GM19455 (cell line): Measurements from ENCODE around the gene NR2F1-AS1.

ENCODE experiments used
- ATAC-seq: cut with Tn5 transposase; IDR thresholded peaks from one replicate; pipeline ENCODE4 v1.9.1; 2021; ENCODE audit not compliant: unreplicated experiment

NR2F1-AS1 gene

DNA sequence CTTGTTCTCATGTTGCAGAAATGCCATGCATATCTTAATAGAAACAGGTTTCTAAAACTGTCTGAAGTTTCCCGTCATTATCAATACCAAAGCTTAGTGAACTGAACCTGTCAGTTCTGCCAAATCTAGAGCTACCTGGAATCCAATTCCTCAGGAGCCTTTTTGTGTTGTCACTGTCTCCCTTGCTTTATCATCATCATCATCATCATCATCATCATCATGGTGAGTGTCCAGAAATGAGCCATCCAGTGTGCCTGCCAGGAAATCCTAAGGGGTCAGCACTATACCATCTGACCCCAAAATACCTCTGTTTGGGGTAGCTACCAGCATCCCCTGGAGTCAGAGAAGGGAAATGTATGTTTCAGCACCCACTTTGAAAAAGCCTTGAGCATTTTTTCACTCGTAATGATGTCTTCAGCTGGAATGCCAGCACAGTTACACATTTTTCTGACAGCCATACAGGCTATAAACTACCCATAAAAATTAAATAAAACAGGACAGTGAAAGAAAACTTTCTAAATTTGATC is 150.3 kb downstream of the NR2F1-AS1 start:
- ATAC-seq: no peak

GRCh38 chr5:93430118-93430517 is 150.9 kb downstream of the NR2F1-AS1 start:
- no peak for ATAC-seq

DNA sequence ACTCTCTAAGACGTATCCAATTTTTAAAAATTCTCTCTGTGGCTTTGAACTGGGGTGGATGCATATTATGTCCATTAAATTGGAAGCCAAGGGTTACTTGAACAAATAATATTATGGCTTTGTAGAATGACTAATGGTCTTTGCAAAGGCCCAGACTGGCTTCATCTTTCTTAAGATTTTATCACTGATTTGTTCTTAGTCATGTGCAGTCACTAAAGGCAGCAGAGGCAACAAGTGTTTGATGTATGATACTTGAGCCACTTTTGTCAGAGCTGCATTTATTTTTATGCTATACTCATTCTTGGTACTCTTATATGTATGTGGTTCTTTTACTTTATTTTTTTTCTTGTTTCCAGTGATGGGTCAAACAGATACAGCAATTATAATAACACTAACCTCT is 152.2 kb downstream of the NR2F1-AS1 start:
- no peak for ATAC-seq

DNA sequence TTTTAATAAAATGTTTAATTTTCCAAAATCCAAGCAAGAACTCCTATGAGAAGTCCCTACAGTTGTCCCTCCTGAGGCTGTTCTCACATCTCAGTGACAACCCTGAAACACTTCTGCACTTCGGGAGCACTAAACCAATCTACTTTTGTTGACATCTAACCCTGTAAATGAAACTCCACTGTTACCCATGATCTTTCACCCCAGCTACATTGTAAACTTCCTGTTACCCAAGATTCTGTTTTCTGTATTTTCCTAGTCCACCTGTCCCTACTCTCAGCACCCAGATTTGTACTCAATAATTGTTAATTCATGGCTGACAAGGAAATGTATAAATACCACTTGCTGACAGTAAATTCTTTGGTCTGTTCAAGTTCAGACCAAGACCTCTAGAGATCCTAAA is 153.7 kb downstream of the NR2F1-AS1 start:
- ATAC-seq: no peak

DNA sequence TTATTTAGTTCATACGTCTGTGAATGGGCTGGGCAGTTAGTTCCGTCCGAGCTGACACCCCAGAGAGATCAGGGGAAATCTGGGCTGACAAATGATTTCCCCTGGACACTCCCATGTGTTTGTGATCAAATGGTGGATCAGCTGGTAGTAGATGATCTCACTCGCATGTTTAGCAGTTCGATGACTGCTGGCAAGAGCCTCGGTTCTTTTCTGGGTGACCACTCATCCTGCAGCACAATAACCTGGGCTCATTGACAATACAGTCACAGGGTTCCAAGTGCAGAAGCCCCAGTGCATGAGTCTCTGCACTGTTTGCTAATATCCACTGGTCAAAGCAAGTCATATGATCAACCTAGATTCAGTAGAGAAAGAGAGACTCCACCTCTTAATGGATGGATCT is 155.9 kb downstream of the NR2F1-AS1 start:
- no peak for ATAC-seq

GRCh38 chr5:93423300-93423699 is 157.7 kb downstream of the NR2F1-AS1 start:
- no peak for ATAC-seq

GRCh38 chr5:93422652-93423280 is 158.3 kb downstream of the NR2F1-AS1 start:
- no peak for ATAC-seq

- ATAC-seq: no peak
Observed at GRCh38 chr5:93421987-93422401, 159.0 kb downstream of the NR2F1-AS1 start.

DNA sequence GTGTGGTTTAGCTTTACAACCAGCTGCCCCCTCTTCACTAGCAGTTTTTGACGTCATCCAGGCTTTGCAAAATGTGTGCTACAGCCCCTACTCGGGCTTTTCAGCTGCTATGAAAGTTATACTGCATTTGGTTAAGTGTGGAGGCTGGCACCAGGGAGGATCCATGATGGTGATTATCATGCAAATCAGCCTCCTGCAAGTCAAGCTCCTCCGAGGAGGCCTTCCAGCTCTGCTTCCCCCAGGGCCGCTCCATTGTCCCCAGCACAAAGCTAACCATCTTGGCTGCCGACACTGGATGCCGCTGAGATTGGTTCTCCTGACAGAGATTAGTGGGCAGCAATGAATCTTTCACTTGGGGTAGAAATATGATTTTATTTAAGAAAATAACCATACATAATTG is 159.6 kb downstream of the NR2F1-AS1 start:
- no peak for ATAC-seq

- ATAC-seq: no peak
Observed at GRCh38 chr5:93417490-93417889, 163.5 kb downstream of the NR2F1-AS1 start.

- ATAC-seq: no peak
Observed at GRCh38 chr5:93415819-93416218, 165.2 kb downstream of the NR2F1-AS1 start.

DNA sequence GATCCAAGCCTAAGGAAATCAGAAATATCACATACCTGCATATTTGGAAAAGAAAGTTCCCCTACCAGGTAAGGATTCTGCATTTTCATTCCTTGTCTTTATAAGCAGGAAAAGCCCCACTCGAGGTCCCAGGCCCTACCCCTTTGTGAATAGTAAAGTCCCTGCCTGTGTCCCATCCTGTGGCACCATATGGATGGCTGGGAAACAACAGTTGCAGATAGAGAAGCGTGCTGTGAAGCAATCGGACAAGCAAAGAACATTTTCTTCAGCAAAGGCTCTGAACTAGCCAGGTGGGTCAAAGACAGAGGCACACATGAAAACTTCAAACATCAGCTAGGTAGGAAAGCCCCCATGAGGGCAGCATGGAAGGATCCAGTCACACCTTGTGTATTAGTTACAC is 169.3 kb downstream of the NR2F1-AS1 start:
- ATAC-seq: no peak

GRCh38 chr5:93409691-93410090 is 171.3 kb downstream of the NR2F1-AS1 start:
- ATAC-seq: no peak

DNA sequence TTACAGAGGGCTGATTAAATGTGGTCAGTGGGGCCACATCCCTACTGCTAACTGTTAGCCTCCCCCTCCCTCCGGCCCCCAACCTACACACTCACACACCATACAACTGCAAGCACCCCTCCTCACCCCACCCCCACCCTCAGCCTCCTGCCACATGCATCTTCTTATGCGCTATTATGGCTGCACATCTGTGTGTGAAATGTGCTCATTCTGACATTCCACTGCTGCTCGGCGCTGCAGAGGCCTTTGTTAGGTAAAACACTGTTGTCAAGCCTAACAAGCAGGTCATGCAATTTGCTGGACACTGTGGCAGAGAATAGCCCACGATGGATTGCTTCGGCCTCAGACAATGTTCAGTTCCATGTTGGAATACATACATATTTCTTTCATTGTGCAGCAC is 173.6 kb downstream of the NR2F1-AS1 start:
- ATAC-seq: no peak

DNA sequence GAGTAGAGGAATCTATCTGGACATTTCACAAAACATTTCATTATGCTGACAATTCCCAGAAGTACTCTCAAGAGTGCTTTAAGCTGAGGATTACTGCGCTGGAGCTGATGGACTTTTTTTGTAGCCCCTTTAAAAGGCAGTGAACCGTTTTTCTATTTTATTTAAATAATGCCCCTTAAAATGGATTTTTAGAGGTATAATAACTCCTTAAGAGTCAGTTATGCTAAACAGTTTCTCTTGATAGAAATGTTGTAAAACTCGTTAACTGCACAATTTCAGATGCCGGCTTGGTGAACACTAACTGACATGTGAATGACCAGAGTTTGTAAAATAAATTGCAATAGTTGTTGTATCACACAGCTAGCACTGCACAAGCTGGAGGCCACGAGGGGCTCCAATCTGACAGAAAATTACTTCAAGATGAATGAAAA is 174.0 kb downstream of the NR2F1-AS1 start:
- ATAC-seq: no peak

DNA sequence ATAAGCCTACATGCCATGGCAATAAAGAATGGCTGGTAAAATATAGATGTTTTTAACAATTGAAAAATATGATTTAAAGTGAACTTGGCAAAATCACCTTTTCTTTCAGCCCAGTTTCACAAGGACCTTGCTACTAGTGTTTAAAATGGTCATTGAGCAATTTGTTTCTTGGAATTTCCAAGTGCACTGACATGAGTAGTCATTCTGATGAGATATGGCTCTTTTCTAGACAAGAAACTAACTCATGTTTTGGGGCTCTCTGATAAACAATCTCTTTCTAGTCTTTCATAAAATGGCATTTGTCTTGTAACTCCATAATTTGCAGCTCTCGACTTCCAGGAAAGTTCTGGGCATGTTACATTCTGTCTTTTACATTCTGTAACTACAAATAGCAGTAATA is 176.8 kb downstream of the NR2F1-AS1 start:
- no peak for ATAC-seq

DNA sequence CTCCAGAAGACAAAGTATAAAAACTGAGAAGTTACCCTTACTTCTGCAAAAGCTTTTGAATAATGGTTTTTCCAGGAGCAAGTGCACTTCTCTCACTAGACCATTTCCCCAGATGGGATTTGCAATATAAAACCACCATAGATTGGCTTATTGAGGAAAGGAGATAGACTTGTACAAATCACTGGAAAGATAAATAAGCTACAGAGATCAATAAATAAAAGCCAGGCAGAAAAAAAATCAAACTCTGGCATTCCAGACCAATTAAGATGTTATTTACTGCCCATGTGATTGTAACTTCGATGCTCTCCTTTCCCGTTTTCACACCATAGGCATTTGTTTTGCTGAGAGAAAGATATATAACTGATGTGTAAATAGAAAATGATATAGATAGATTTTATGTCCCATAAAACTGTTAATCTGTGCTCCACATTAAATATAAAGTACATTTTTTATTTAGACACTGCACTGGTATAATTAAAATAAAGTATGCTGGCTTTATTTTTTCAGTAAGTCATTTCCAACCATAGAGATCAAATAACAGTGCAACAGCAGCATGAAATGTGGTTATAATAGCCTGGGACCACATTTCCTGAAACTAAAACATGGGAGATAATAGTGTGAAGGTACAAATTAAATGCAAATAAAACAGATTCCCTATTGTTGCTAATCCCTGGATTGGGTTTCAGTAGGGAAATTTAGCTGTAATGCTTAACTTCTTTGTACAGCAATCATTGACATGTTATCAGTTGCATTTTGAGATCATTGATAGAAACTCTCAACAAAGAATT is 177.7 kb downstream of the NR2F1-AS1 start:
- ATAC-seq: no peak

- no peak for ATAC-seq
Observed at GRCh38 chr5:93402451-93402850, 178.6 kb downstream of the NR2F1-AS1 start.

GRCh38 chr5:93401634-93402213 is 179.3 kb downstream of the NR2F1-AS1 start:
- no peak for ATAC-seq

- ATAC-seq: no peak
Observed at GRCh38 chr5:93399675-93400074, 181.3 kb downstream of the NR2F1-AS1 start.

DNA sequence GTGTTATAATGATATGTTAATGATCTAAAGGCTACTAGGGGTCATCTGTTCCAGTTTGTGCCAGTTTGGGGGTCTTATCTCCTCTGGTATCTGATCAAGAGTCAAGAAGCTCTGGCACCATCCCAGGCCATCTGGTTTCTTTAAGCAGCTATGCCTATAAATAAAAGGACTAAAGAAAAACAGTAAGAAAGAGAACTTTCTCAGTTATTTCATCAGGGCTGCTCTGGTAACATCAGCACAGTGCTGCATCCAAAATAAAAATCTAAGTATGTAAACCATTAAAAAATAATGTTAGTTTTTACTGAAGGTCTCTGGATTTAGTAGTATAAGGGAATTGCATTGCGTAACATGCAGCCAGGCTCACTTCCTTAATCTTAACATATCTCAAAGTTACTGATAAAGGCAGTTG is 185.0 kb downstream of the NR2F1-AS1 start:
- ATAC-seq: no peak

DNA sequence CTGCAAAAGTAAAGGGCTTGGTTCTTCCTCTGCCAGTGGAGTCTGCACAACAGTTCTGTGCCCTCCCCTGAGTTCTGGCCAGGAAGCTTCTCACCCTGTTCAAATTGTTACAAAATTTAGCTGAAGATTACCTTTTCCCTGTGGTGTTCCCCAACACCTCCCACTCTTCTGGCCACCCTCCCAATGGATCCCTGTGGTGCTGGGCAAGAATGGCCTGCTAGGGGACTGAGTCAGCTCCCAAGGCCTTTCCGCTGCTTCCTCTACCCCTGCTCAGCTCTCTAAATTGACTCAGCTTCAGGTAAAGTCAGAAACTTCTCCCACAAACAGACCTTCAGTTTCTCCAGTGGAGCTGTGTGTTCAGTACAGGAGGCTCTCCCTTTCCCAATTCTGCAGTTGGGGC is 186.0 kb downstream of the NR2F1-AS1 start:
- no peak for ATAC-seq
